ENCODE data around the gene GJB2.

DNA sequence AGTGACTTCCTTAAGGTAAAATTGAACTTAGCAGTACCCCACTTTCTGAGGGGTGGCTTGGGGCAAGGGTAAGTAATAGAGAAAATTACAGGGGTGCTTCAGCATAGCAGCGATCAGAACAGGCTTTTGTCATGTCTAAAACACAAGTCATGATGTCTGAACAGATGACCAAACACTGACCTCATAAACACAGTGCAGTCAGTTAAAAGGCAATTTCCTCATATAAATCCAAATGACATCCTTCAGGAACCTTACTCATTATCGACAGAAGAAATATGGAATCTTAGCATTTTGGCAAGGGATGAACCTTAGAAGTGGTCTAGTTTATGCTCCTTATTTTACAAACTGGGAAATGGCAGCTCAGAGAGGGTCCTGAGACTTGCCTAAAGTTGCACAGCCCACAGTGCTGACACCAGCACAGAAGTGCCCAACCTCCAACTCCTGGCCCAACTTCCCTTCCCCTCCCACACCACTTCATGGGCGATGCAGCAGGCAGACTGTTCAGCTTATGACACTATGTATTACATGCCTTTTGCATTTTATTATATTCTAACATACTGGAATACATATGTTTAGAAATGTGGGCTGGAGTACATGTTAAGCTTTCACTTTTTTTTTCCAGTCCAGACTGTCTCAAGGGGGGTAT is 35.5 kb downstream of the GJB2 start:
- TF ChIP-seq, protein P1, sequence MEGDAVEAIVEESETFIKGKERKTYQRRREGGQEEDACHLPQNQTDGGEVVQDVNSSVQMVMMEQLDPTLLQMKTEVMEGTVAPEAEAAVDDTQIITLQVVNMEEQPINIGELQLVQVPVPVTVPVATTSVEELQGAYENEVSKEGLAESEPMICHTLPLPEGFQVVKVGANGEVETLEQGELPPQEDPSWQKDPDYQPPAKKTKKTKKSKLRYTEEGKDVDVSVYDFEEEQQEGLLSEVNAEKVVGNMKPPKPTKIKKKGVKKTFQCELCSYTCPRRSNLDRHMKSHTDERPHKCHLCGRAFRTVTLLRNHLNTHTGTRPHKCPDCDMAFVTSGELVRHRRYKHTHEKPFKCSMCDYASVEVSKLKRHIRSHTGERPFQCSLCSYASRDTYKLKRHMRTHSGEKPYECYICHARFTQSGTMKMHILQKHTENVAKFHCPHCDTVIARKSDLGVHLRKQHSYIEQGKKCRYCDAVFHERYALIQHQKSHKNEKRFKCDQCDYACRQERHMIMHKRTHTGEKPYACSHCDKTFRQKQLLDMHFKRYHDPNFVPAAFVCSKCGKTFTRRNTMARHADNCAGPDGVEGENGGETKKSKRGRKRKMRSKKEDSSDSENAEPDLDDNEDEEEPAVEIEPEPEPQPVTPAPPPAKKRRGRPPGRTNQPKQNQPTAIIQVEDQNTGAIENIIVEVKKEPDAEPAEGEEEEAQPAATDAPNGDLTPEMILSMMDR (conservative IDR thresholded peaks at IDR 0.05; ENCODE audit: low read depth, low read length): no peak
- TF ChIP-seq EZH2phosphoT487 (IDR thresholded peaks at IDR 0.05; ENCODE audit: borderline replicate concordance, low read length): no peak
- no peak for TF ChIP-seq EZH2 (IDR thresholded peaks at IDR 0.05; ENCODE audit: low read length, unreplicated experiment)

All from PC-3 (cell line).